Measurements from ENCODE around the gene MEIS2.

DNA sequence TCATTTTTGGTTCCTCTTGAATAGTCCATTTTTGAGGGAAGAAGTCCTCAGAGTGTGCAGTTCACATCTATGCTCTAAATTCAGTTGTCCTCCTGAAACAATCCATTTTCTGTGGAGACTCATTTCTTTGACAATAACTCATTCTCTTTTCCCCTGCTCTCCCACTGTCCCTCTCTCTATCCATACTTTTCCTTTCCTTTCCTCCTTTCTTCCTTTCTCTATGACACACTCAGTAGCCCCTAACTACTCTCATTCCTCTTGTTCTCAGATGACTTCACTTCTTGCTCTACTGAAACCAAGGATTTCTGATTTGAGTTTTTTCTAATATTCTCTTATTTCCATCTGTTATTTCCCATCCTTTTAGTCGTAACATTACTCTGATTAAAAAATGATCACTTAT is 16.7 kb upstream of the MEIS2 start:
- TF ChIP-seq, protein P1, sequence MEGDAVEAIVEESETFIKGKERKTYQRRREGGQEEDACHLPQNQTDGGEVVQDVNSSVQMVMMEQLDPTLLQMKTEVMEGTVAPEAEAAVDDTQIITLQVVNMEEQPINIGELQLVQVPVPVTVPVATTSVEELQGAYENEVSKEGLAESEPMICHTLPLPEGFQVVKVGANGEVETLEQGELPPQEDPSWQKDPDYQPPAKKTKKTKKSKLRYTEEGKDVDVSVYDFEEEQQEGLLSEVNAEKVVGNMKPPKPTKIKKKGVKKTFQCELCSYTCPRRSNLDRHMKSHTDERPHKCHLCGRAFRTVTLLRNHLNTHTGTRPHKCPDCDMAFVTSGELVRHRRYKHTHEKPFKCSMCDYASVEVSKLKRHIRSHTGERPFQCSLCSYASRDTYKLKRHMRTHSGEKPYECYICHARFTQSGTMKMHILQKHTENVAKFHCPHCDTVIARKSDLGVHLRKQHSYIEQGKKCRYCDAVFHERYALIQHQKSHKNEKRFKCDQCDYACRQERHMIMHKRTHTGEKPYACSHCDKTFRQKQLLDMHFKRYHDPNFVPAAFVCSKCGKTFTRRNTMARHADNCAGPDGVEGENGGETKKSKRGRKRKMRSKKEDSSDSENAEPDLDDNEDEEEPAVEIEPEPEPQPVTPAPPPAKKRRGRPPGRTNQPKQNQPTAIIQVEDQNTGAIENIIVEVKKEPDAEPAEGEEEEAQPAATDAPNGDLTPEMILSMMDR (IDR thresholded peaks at IDR 0.05): no peak
- TF ChIP-seq POLR2AphosphoS5 (IDR thresholded peaks at IDR 0.05): no peak
- no peak for TF ChIP-seq POLR2A (IDR thresholded peaks at IDR 0.05)
- no peak for TF ChIP-seq EP300 (IDR thresholded peaks at IDR 0.05)
